Measurements from ENCODE around the gene ELP5. TPM values are rescaled to one million over a fixed set of nuclear protein-coding genes. Genes with fewer than 3 reads are reported as not detected.
A peak's percentile ranks its signal among the peaks of the same experiment; 100 is the strongest.

ELP5 gene
- total and polyA plus RNA-seq, 8 donors: 26.5 to 49.7 (median 42.9) TPM

- H3K27ac ChIP-seq: peak overlapping the region in 1 of 2 donors; percentile 79
- H3K4me3 ChIP-seq: peak overlapping the region; percentile 56
- no peaks in the 10 kb centered on the region for H3K36me3 ChIP-seq
- DNase-seq: peak in 1 of 4 donors; percentile 96
- ATAC-seq: no peak
- TF ChIP-seq, protein P1, sequence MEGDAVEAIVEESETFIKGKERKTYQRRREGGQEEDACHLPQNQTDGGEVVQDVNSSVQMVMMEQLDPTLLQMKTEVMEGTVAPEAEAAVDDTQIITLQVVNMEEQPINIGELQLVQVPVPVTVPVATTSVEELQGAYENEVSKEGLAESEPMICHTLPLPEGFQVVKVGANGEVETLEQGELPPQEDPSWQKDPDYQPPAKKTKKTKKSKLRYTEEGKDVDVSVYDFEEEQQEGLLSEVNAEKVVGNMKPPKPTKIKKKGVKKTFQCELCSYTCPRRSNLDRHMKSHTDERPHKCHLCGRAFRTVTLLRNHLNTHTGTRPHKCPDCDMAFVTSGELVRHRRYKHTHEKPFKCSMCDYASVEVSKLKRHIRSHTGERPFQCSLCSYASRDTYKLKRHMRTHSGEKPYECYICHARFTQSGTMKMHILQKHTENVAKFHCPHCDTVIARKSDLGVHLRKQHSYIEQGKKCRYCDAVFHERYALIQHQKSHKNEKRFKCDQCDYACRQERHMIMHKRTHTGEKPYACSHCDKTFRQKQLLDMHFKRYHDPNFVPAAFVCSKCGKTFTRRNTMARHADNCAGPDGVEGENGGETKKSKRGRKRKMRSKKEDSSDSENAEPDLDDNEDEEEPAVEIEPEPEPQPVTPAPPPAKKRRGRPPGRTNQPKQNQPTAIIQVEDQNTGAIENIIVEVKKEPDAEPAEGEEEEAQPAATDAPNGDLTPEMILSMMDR (IDR thresholded peaks at IDR 0.05): no peak
- intact Hi-C loops (cut with DNase I): no loop called here
- peaks cover 13 to 54% of the 10 kb centered on the region in 2 donors for H3K4me1 ChIP-seq
- no peaks in the 10 kb centered on the region for H3K9me3 ChIP-seq
- no peaks in the 10 kb centered on the region for H3K27me3 ChIP-seq
Measured at GRCh38 chr17:7215136-7215638, 36.8 kb upstream of the ELP5 start.

DNA sequence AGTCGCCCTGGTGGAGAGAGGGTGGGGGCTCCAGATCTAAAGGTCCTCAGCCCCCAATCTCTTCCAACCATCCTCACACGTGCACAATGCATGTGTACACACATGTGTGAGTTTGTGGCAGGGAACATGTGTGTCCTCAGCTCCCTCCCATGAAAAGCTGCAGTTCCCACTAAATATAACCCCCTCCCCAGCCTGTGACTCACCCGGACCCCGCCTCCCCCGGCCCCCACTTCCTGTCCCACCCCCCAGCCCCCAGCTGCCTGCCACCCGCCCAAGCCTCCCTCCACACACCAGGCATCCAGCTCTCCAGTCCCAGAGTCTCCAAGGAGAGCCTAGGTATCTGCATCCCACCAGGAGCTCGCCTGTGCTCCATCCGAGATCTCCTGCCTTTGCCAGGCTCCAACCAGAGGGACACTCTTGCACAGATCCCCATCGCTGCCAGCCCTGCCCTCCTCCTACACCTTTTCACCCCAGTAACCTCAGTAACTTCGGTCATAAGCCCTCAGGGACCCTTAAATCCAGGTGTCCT, 36.3 kb upstream of the ELP5 start:
- Histone ChIP-seq H3K27me3 (no peaks in the 10 kb centered on the region), H3K4me1 (peaks cover 16 to 59% of the 10 kb centered on the region in 2 donors), H3K36me3 (peaks cover 0 to under 1% of the 10 kb centered on the region in 2 donors), H3K4me3 (peak overlapping the region in 1 of 2 donors; percentile 56), H3K9me3 (no peaks in the 10 kb centered on the region), H3K27ac (peak overlapping the region in 1 of 2 donors; percentile 79)
- ATAC-seq (no peak), DNase-seq (peak in 1 of 4 donors; percentile 39)
- intact Hi-C loops (cut with DNase I): no loop called here
- TF ChIP-seq, protein P1 (IDR thresholded peaks at IDR 0.05): no peak

- H3K4me1 ChIP-seq: peaks cover 23 to 67% of the 10 kb centered on the region in 2 donors
- intact Hi-C loops (cut with DNase I): no loop called here
Measured at GRCh38 chr17:7216242-7217112, 35.5 kb upstream of the ELP5 start.

GRCh38 chr17:7217113-7217987, 34.7 kb upstream of the ELP5 start:
- H3K36me3 ChIP-seq: peaks cover 0 to 17% of the 10 kb centered on the region in 2 donors

More at GRCh38 chr17:7216242-7217112, 35.5 kb upstream of the ELP5 start:
- no peaks in the 10 kb centered on the region for H3K27me3 ChIP-seq
- H3K9me3 ChIP-seq: no peaks in the 10 kb centered on the region
- H3K27ac ChIP-seq: peak overlapping the region; percentile 33 to 43
- TF ChIP-seq, protein P1 (IDR thresholded peaks at IDR 0.05): no peak
- H3K36me3 ChIP-seq: peaks cover 0 to 8% of the 10 kb centered on the region in 2 donors
- ATAC-seq: no peak
- peak overlapping the region; percentile 36 to 49 for H3K4me3 ChIP-seq
- DNase-seq: no peak

More at GRCh38 chr17:7217113-7217987, 34.7 kb upstream of the ELP5 start:
- TF ChIP-seq, protein P1 (IDR thresholded peaks at IDR 0.05): no peak
- peak in 3 of 4 donors; percentile 56 to 90 (median 72) for DNase-seq
- H3K27me3 ChIP-seq: no peaks in the 10 kb centered on the region
- peak overlapping the region; percentile 33 to 43 for H3K27ac ChIP-seq
- no peaks in the 10 kb centered on the region for H3K9me3 ChIP-seq
- intact Hi-C loops (cut with DNase I): no loop called here
- peaks cover 22 to 74% of the 10 kb centered on the region in 2 donors for H3K4me1 ChIP-seq
- ATAC-seq: no peak
- H3K4me3 ChIP-seq: peak overlapping the region; percentile 36 to 49

All from left lung (tissue), 10 donors.